GOT3 (cell line): ENCODE results near the gene SHISAL2B.
"Not testable (repeated sequence)": the region's sequence is repeated elsewhere in the genome, so short reads cannot be mapped to it uniquely, and the experiment has no call there.

Source experiments
- DNase-seq: peaks from one replicate; lab custom pipeline; 2025; ENCODE audit warnings: mixed read lengths; lab: John Stamatoyannopoulos, UW

SHISAL2B gene

DNA sequence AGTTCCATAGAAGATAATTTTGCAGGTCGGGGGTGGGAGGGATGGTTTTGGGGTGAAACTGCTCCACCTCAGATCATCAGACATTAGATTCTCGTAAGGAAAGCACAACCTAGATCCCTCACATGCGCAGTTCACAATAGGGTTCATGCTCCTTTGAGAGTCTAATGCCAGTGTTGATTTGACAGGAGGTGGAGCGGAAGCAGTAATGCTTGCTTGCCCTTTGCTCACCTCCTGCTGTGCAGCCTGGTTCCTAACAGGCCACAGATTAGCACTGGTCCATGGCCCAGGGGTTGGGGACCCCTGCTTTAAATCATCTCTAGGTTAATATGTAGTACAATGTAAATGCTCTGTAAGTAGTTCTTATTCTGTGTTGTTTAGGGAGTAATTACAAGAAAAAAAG, 10.5 kb downstream of the SHISAL2B start:
- no peak for DNase-seq

DNA sequence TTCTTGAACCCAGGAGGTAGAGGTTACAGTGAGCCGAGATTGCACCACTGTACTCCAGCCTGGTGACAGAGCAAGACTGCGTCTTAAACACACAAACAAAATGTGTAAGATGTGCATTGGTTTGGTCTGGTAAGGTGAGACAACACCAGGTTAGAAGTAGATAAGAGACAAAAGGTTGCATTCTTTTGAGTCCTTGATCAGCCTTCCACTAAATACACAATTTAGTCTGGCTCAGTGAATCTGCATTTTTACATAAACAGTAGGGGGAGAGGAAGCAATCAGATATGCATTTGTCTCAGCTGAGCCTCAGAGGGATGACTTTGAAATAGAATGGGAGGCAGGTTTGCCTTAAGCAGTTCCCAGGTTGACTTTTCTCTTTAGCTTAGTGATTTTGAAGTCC, 15.8 kb downstream of the SHISAL2B start:
- DNase-seq = not testable (repeated sequence)

- DNase-seq = no peak
Measured at GRCh38 chr5:64707191-64707590, 16.9 kb downstream of the SHISAL2B start.

DNA sequence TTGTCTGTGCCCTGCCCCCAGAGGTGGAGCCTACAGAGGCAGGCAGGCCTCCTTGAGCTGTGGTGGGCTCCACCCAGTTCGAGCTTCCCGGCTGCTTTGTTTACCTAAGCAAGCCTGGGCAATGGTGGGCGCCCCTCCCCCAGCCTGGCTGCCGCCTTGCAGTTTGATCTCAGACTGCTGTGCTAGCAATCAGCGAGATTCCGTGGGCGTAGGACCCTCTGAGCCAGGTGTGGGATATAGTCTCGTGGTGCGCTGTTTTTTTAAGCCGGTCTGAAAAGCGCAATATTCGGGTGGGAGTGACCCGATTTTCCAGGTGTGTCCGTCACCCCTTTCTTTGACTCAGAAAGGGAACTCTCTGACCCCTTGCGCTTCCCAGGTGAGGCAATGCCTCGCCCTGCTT, 24.2 kb downstream of the SHISAL2B start:
- DNase-seq = not testable (repeated sequence)

GRCh38 chr5:64722588-64722987, 32.3 kb downstream of the SHISAL2B start:
- DNase-seq = no peak

GRCh38 chr5:64727150-64727549, 36.8 kb downstream of the SHISAL2B start:
- DNase-seq = no peak

GRCh38 chr5:64742411-64742810, 52.1 kb downstream of the SHISAL2B start:
- no peak for DNase-seq

GRCh38 chr5:64742821-64743220, 52.5 kb downstream of the SHISAL2B start:
- no peak for DNase-seq

DNA sequence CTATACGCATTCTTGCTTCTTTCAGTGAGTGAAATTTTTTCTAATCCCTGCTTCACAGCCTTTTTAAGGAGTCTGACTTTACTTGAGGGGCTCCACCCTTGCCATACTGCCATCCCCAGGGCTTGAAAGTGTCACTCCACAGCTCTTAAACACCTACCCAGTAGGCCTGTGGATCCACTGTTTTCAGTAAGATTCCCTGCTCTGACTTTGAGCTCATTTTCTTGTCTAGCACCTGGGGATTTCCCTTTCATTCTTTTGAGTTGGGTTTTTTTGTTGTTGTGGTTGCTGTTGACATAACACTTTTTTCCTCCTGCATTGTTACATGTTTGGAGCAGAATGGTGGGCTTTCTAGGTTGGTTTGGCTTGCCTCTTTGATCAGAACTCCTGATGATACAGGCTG, 54.6 kb downstream of the SHISAL2B start:
- no peak for DNase-seq

- DNase-seq = no peak
Measured at GRCh38 chr5:64746446-64746845, 56.1 kb downstream of the SHISAL2B start.

- no peak for DNase-seq
Measured at GRCh38 chr5:64749385-64749784, 59.1 kb downstream of the SHISAL2B start.

DNA sequence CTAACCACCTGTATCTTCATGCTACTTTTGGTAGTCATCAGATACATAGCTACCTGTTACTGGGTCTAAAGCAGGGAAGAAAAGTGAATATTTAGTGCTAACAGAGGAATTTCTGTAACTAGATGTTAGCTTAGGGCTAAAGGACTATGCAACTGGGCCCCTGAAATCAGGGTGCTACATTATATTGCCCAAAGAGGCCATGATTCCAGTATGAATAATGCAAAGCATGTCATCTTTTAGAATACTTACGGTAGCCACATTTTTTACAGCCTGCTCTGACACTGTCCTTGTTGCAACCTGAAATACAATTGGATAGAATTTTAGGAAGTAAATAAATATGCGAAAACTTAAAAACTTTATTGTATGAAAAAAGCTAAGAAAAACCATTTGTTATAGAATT, 63.8 kb downstream of the SHISAL2B start:
- DNase-seq = no peak

GRCh38 chr5:64758901-64759300, 68.6 kb downstream of the SHISAL2B start:
- no peak for DNase-seq

GRCh38 chr5:64759960-64760660, 69.8 kb downstream of the SHISAL2B start:
- DNase-seq = no peak

- no peak for DNase-seq
Measured at GRCh38 chr5:64763948-64764503, 73.7 kb downstream of the SHISAL2B start.

- no peak for DNase-seq
Measured at GRCh38 chr5:64765804-64766504, 75.7 kb downstream of the SHISAL2B start.

DNA sequence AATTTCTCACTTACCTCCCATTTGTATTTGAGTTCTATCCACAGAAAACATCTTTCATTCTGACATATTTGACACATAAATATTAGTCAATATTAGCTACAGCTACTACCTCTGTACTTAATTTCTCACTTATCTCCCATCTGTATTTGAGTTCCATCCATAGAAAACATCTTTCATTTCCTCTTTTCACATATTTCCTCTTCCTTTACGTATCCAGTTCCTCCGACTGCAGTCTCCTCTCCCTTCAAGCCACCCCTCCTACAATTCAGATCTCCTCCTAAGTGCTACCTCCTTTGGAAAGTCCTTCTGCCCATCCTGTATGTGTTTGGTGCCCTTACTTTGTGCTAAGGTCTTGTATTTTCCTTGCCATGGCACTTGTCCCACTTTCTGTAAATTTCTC, 76.6 kb downstream of the SHISAL2B start:
- no peak for DNase-seq
